Measurements from ENCODE around the gene MADD. TPM values are rescaled to one million over a fixed set of nuclear protein-coding genes. Genes with fewer than 3 reads are reported as not detected.

The MADD gene
- total and polyA plus RNA-seq, 2 donors (not counting 3 experiments of a cell fraction or from before 2014, with no cell fraction given) = 35.3 to 36.8 TPM

DNA sequence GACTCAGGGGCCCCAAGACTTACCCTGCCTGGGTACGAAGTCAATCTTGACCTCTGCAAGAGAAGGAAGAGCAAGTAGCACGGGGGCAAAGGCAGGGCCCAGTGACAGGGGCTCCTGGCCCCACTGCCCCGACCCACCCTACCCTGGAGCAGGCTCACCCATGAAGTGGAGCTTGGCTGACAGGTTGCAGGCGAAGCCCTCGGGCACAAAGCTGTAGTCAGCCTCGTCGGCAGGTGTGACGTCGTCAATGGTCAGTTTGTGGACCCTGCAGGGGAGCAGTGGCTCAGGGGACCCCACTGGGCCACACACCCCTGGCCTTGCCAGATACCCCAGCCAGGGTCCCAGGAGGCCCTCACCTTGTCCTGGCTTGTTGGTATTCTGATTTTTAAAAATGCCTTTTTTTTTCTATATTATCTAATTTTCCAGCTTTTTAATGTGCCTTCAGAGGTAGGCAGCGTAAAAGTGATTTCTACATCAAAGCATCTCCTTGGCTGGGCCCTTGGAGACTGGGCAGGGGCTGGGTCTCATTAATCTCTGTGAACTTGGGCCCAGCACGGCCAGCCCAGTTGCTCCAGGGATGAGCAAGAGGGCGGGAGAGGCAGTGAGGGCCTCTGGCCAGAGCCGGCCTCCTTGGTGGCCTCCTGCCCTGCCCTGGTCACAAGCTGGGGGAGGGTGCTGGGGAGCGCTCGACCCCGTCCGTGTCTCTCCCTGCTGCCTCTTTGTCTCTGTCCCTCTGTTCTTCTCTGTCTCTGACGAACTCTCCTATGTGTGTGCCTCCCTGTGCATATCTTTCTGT, 71.2 kb downstream of the MADD start:
- DNase-seq (ENCODE audit: low read depth, low spot score) (no peak), FAIRE-seq (no peak)
- H3K36me3 ChIP-seq (ENCODE audit: control insufficient read depth in 2 of 2, extremely low read depth in 1 of 2, insufficient read depth in 2 of 2, low read length in 2 of 2) = no peaks in the 10 kb centered on the region
- intact Hi-C loops (cut with micrococcal nuclease) (no loop called here), dilution Hi-C loops (cut with MboI; ENCODE audit: extremely low pct_ligation_motif_present, low sequenced_read_pairs) (no loop called here)
- H2AFZ ChIP-seq (ENCODE audit: low read depth, low read length) = no peak overlapping the region
- CTCF ChIA-PET = interaction anchor here (1.3 to 2.4 kb wide), 2 partner anchors 13 to 33 kb away, joined by 3 to 9 read pairs; no protein-coding TSS in a partner anchor
- BruUV-seq (replicated peaks) = no TSS peak
- no peak overlapping the region for H3K4me3 ChIP-seq (replicated peaks in 1 of 3; ENCODE audit: insufficient read depth in 1 of 3, low read depth in 1 of 3, low read length in 3 of 3)
- no peak overlapping the region for H3K27ac ChIP-seq (ENCODE audit: insufficient read depth, low read depth, low read length)
- no peaks in the 10 kb centered on the region for H4K20me1 ChIP-seq (replicated peaks; ENCODE audit: control insufficient read depth, extremely low read depth, insufficient read depth, low read length)
- H3K4me2 ChIP-seq (ENCODE audit: insufficient read depth, low read length) = no peak overlapping the region
- no peaks in the 10 kb centered on the region for H3K9me1 ChIP-seq (replicated peaks; ENCODE audit: control insufficient read depth, extremely low read depth, insufficient read depth, low read length)
- no peaks in the 10 kb centered on the region for H3K27me3 ChIP-seq (ENCODE audit: control insufficient read depth in 2 of 2, insufficient read depth in 2 of 2, low read length in 2 of 2)
- no peaks in the 10 kb centered on the region for H3K9me3 ChIP-seq (replicated peaks; ENCODE audit: control insufficient read depth, insufficient read depth, low read length)
- H3K79me2 ChIP-seq (ENCODE audit: control insufficient read depth, insufficient read depth, low read length) = no peaks in the 10 kb centered on the region
- no peak overlapping the region for H3K9ac ChIP-seq (replicated peaks; ENCODE audit: extremely low read depth, insufficient read depth, low read length)
- TF ChIP-seq, protein P1, sequence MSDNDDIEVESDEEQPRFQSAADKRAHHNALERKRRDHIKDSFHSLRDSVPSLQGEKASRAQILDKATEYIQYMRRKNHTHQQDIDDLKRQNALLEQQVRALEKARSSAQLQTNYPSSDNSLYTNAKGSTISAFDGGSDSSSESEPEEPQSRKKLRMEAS (IDR thresholded peaks at IDR 0.05; ENCODE audit: insufficient read depth, insufficient read length) = no peak
- TF ChIP-seq FOS (IDR thresholded peaks at IDR 0.05; ENCODE audit: borderline replicate concordance, insufficient read depth, low read length) (no peak), MYC (IDR thresholded peaks at IDR 0.05; ENCODE audit: low read depth, low read length) (no peak), CTCF (IDR thresholded peaks at IDR 0.05; ENCODE audit: extremely low read depth in 1 of 2, insufficient read depth in 1 of 2, low read depth in 1 of 2, low read length in 2 of 2) (no peak), POLR2A (IDR thresholded peaks at IDR 0.05; ENCODE audit: low read depth, low read length) (no peak), POLR2AphosphoS5 (IDR thresholded peaks at IDR 0.05; ENCODE audit: insufficient read depth, low read depth, low read length) (no peak), EZH2 (IDR thresholded peaks at IDR 0.05; ENCODE audit: borderline replicate concordance, low read depth, low read length, severe bottlenecking) (no peak), GATA2 (IDR thresholded peaks at IDR 0.05; ENCODE audit: insufficient read depth, insufficient read length, low read depth, low read length) (no peak), JUN (IDR thresholded peaks at IDR 0.05; ENCODE audit: borderline replicate concordance, insufficient read depth, insufficient read length, low read depth) (no peak)
- no peaks in the 10 kb centered on the region for H3K4me1 ChIP-seq (ENCODE audit: control insufficient read depth, extremely low read depth, insufficient read depth, low read length)
- POLR2A ChIA-PET = no interaction called here

Measured in endothelial cell of umbilical vein (primary cell).